ENCODE data around the gene OR2T11.

The OR2T11 gene

GRCh38 chr1:248618119-248618518 lies 16.8 kb downstream of the OR2T11 start:
- DNase-seq (ENCODE audit: low read depth, low spot score), result no peak
- no peaks in the 10 kb centered on the region for H3K4me1 ChIP-seq (ENCODE audit: control insufficient read depth, insufficient read depth, low read length)
- H3K4me3 ChIP-seq (ENCODE audit: low read length), result no peak overlapping the region
- whole genome bisulfite sequencing (ENCODE audit: insufficient coverage, insufficient read length), result no CpG with 5 or more reads among the region's 7 CpGs
- H3K36me3 ChIP-seq (ENCODE audit: control insufficient read depth, insufficient read depth, low read length), result no peaks in the 10 kb centered on the region
- H3K9me3 ChIP-seq (ENCODE audit: control insufficient read depth, insufficient read depth, low read length), result peaks cover 8% of the 10 kb centered on the region
- no peaks in the 10 kb centered on the region for H3K27me3 ChIP-seq (ENCODE audit: control insufficient read depth, insufficient read depth, low read length)
- no peak overlapping the region for H3K27ac ChIP-seq (ENCODE audit: low read length)

GRCh38 chr1:248613742-248614141 lies 21.1 kb downstream of the OR2T11 start:
- H3K4me1 ChIP-seq (ENCODE audit: control insufficient read depth, insufficient read depth, low read length), result no peaks in the 10 kb centered on the region
- no peak for DNase-seq (ENCODE audit: low read depth, low spot score)
- no peak overlapping the region for H3K27ac ChIP-seq (ENCODE audit: low read length)
- WGBS (ENCODE audit: insufficient coverage, insufficient read length), result no CpG with 5 or more reads among the region's 1 CpG
- H3K27me3 ChIP-seq (ENCODE audit: control insufficient read depth, insufficient read depth, low read length), result no peaks in the 10 kb centered on the region
- no peaks in the 10 kb centered on the region for H3K36me3 ChIP-seq (ENCODE audit: control insufficient read depth, insufficient read depth, low read length)
- peaks cover 6% of the 10 kb centered on the region for H3K9me3 ChIP-seq (ENCODE audit: control insufficient read depth, insufficient read depth, low read length)
- H3K4me3 ChIP-seq (ENCODE audit: low read length), result no peak overlapping the region

- Histone ChIP-seq H3K9me3 (ENCODE audit: control insufficient read depth, insufficient read depth, low read length) (peaks cover 5% of the 10 kb centered on the region), H3K4me3 (ENCODE audit: low read length) (no peak overlapping the region), H3K4me1 (ENCODE audit: control insufficient read depth, insufficient read depth, low read length) (no peaks in the 10 kb centered on the region), H3K27me3 (ENCODE audit: control insufficient read depth, insufficient read depth, low read length) (no peaks in the 10 kb centered on the region), H3K36me3 (ENCODE audit: control insufficient read depth, insufficient read depth, low read length) (no peaks in the 10 kb centered on the region), H3K27ac (ENCODE audit: low read length) (no peak overlapping the region)
- DNase-seq (ENCODE audit: low read depth, low spot score), result no peak
- no CpG with 5 or more reads among the region's 4 CpGs for WGBS (ENCODE audit: insufficient coverage, insufficient read length)
Measured at GRCh38 chr1:248611883-248612414, 22.9 kb downstream of the OR2T11 start.

GRCh38 chr1:248610301-248610700 lies 24.6 kb downstream of the OR2T11 start:
- H3K4me1 ChIP-seq (ENCODE audit: control insufficient read depth, insufficient read depth, low read length), result no peaks in the 10 kb centered on the region
- peaks cover 5% of the 10 kb centered on the region for H3K9me3 ChIP-seq (ENCODE audit: control insufficient read depth, insufficient read depth, low read length)
- DNase-seq (ENCODE audit: low read depth, low spot score), result no peak
- WGBS (ENCODE audit: insufficient coverage, insufficient read length), result no CpG with 5 or more reads among the region's 3 CpGs
- no peaks in the 10 kb centered on the region for H3K27me3 ChIP-seq (ENCODE audit: control insufficient read depth, insufficient read depth, low read length)
- no peaks in the 10 kb centered on the region for H3K36me3 ChIP-seq (ENCODE audit: control insufficient read depth, insufficient read depth, low read length)
- H3K27ac ChIP-seq (ENCODE audit: low read length), result no peak overlapping the region
- no peak overlapping the region for H3K4me3 ChIP-seq (ENCODE audit: low read length)

DNA sequence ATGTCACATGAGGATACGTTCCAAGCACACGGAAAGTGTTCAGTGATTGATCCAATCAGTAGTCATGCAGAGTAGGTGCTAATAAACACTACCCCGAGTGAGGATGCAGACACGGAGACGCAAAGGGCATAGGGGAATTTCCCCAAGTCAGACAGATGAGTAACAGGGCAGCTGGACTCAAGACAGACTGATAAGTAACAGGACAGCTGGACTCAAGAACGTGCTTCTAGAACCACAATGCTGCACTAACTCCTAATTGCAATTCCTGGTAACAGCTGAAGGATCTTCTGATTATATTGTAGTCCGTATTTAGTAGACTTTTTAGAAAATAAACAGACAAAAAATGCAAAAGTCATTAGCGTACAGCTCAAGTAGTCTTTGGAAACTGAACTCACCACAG lies 35.5 kb downstream of the OR2T11 start:
- DNase-seq (ENCODE audit: low read depth, low spot score), result no peak
- Histone ChIP-seq H3K36me3 (ENCODE audit: control insufficient read depth, insufficient read depth, low read length) (no peaks in the 10 kb centered on the region), H3K27ac (ENCODE audit: low read length) (no peak overlapping the region), H3K4me3 (ENCODE audit: low read length) (no peak overlapping the region), H3K9me3 (ENCODE audit: control insufficient read depth, insufficient read depth, low read length) (peaks cover 3% of the 10 kb centered on the region), H3K4me1 (ENCODE audit: control insufficient read depth, insufficient read depth, low read length) (no peaks in the 10 kb centered on the region), H3K27me3 (ENCODE audit: control insufficient read depth, insufficient read depth, low read length) (no peaks in the 10 kb centered on the region)
- no CpG with 5 or more reads among the region's 8 CpGs for WGBS (ENCODE audit: insufficient coverage, insufficient read length)

- Histone ChIP-seq H3K36me3 (ENCODE audit: control insufficient read depth, insufficient read depth, low read length) (no peaks in the 10 kb centered on the region), H3K4me3 (ENCODE audit: low read length) (no peak within 1 kb of the TSS), H3K9me3 (ENCODE audit: control insufficient read depth, insufficient read depth, low read length) (peaks cover 9% of the 10 kb centered on the region), H3K27me3 (ENCODE audit: control insufficient read depth, insufficient read depth, low read length) (no peaks in the 10 kb centered on the region), H3K4me1 (ENCODE audit: control insufficient read depth, insufficient read depth, low read length) (no peaks in the 10 kb centered on the region), H3K27ac (ENCODE audit: low read length) (no peak within 1 kb of the TSS)
- no CpG with 5 or more reads among the region's 6 CpGs for WGBS (ENCODE audit: insufficient coverage, insufficient read length)
- no peak for DNase-seq (ENCODE audit: low read depth, low spot score)
Measured at GRCh38 chr1:248597589-248597988, 37.3 kb downstream of the OR2T11 start, which contains the start of gene OR2T10. Gene OR2T10, minus strand, starts transcription at chr1:248597700. Its CDS starts 3,932 bp downstream, at chr1:248593768.

- no peaks in the 10 kb centered on the region for H3K4me1 ChIP-seq (ENCODE audit: control insufficient read depth, insufficient read depth, low read length)
- no peak for DNase-seq (ENCODE audit: low read depth, low spot score)
- H3K36me3 ChIP-seq (ENCODE audit: control insufficient read depth, insufficient read depth, low read length), result no peaks in the 10 kb centered on the region
- whole genome bisulfite sequencing (ENCODE audit: insufficient coverage, insufficient read length), result no CpG with 5 or more reads among the region's 2 CpGs
- H3K9me3 ChIP-seq (ENCODE audit: control insufficient read depth, insufficient read depth, low read length), result peaks cover 9% of the 10 kb centered on the region
- no peaks in the 10 kb centered on the region for H3K27me3 ChIP-seq (ENCODE audit: control insufficient read depth, insufficient read depth, low read length)
- H3K4me3 ChIP-seq (ENCODE audit: low read length), result no peak overlapping the region
- H3K27ac ChIP-seq (ENCODE audit: low read length), result no peak overlapping the region
Measured at GRCh38 chr1:248596615-248597014, 38.3 kb downstream of the OR2T11 start.

GRCh38 chr1:248593226-248593625 lies 41.7 kb downstream of the OR2T11 start:
- DNase-seq (ENCODE audit: low read depth, low spot score), result no peak
- Histone ChIP-seq H3K4me1 (ENCODE audit: control insufficient read depth, insufficient read depth, low read length) (no peaks in the 10 kb centered on the region), H3K36me3 (ENCODE audit: control insufficient read depth, insufficient read depth, low read length) (no peaks in the 10 kb centered on the region), H3K27me3 (ENCODE audit: control insufficient read depth, insufficient read depth, low read length) (no peaks in the 10 kb centered on the region), H3K9me3 (ENCODE audit: control insufficient read depth, insufficient read depth, low read length) (peaks cover 9% of the 10 kb centered on the region), H3K4me3 (ENCODE audit: low read length) (no peak overlapping the region), H3K27ac (ENCODE audit: low read length) (no peak overlapping the region)
- no CpG with 5 or more reads among the region's 5 CpGs for WGBS (ENCODE audit: insufficient coverage, insufficient read length)

DNA sequence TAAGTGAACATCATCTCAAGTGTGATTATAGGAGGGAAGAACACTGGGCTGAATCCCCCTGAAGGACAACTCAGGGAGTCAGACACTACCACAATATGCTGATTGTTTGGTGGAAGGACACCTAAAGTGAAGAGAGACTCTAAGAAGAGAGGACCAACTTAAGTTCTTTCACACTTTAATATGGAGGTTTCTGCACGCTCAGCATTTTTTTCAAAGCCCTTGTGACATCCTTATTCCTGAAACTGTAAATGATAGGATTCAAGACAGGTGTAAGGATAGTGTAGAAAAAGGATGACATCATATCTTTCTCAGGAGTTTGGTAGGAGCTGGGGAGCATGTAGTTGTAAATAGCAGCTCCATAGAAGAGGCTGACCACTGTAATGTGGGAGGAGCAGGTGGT lies 42.2 kb downstream of the OR2T11 start:
- no peak for DNase-seq (ENCODE audit: low read depth, low spot score)
- WGBS (ENCODE audit: insufficient coverage, insufficient read length), result no CpG with 5 or more reads among the region's 1 CpG
- Histone ChIP-seq H3K27ac (ENCODE audit: low read length) (no peak overlapping the region), H3K36me3 (ENCODE audit: control insufficient read depth, insufficient read depth, low read length) (no peaks in the 10 kb centered on the region), H3K4me1 (ENCODE audit: control insufficient read depth, insufficient read depth, low read length) (no peaks in the 10 kb centered on the region), H3K9me3 (ENCODE audit: control insufficient read depth, insufficient read depth, low read length) (peaks cover 9% of the 10 kb centered on the region), H3K27me3 (ENCODE audit: control insufficient read depth, insufficient read depth, low read length) (no peaks in the 10 kb centered on the region), H3K4me3 (ENCODE audit: low read length) (no peak overlapping the region)

- no CpG with 5 or more reads among the region's 17 CpGs for WGBS (ENCODE audit: insufficient coverage, insufficient read length)
- no peak for DNase-seq (ENCODE audit: low read depth, low spot score)
- H3K4me3 ChIP-seq (ENCODE audit: low read length), result no peak overlapping the region
- no peak overlapping the region for H3K27ac ChIP-seq (ENCODE audit: low read length)
- H3K27me3 ChIP-seq (ENCODE audit: control insufficient read depth, insufficient read depth, low read length), result no peaks in the 10 kb centered on the region
- no peaks in the 10 kb centered on the region for H3K36me3 ChIP-seq (ENCODE audit: control insufficient read depth, insufficient read depth, low read length)
- H3K9me3 ChIP-seq (ENCODE audit: control insufficient read depth, insufficient read depth, low read length), result peaks cover 9% of the 10 kb centered on the region
- no peaks in the 10 kb centered on the region for H3K4me1 ChIP-seq (ENCODE audit: control insufficient read depth, insufficient read depth, low read length)
Measured at GRCh38 chr1:248590055-248590454, 44.8 kb downstream of the OR2T11 start.

GRCh38 chr1:248589334-248589733 lies 45.6 kb downstream of the OR2T11 start:
- Histone ChIP-seq H3K36me3 (ENCODE audit: control insufficient read depth, insufficient read depth, low read length) (no peaks in the 10 kb centered on the region), H3K27ac (ENCODE audit: low read length) (no peak overlapping the region), H3K27me3 (ENCODE audit: control insufficient read depth, insufficient read depth, low read length) (no peaks in the 10 kb centered on the region), H3K9me3 (ENCODE audit: control insufficient read depth, insufficient read depth, low read length) (peaks cover 9% of the 10 kb centered on the region), H3K4me1 (ENCODE audit: control insufficient read depth, insufficient read depth, low read length) (no peaks in the 10 kb centered on the region), H3K4me3 (ENCODE audit: low read length) (no peak overlapping the region)
- no CpG with 5 or more reads among the region's 3 CpGs for WGBS (ENCODE audit: insufficient coverage, insufficient read length)
- no peak for DNase-seq (ENCODE audit: low read depth, low spot score)

Measured in iPS DF 6.9 (cell line).